Nephron (organoid): ENCODE results near the gene STAU1.
"Not testable (repeated sequence)": the region's sequence is repeated elsewhere in the genome, so short reads cannot be mapped to it uniquely, and the experiment has no call there.

Experiments used
- H3K27ac Mint-ChIP-seq, 3 experiments: 2 replicates each; pipeline ENCODE4 v1.8.0; 2020; ENCODE audit warnings: mixed read lengths in 3 of 3, mild to moderate bottlenecking in 2 of 3, moderate library complexity in 1 of 3
- H3K27me3 Mint-ChIP-seq: 2 replicates; pipeline ENCODE4 v1.8.0; 2021; ENCODE audit warnings: low read depth, mild to moderate bottlenecking, moderate library complexity, mixed read lengths
- H3K36me3 Mint-ChIP-seq: 2 replicates; pipeline ENCODE4 v1.8.0; 2020; ENCODE audit warnings: low read depth, mixed read lengths
- H3K4me1 Mint-ChIP-seq: 2 replicates; pipeline ENCODE4 v1.8.0; 2020; ENCODE audit warnings: mixed read lengths
- H3K4me3 Mint-ChIP-seq, 3 experiments: 2 replicates each; pipeline ENCODE4 v1.8.0; 2020; ENCODE audit warnings: mild to moderate bottlenecking in 3 of 3, mixed read lengths in 3 of 3, moderate library complexity in 2 of 3
- H3K9me3 Mint-ChIP-seq: 2 replicates; pipeline ENCODE4 v1.8.0; 2020; ENCODE audit warnings: mixed read lengths
- TF ChIP-seq, protein P1 (sequence below), 3 experiments: fragments of 200-600 bp; sonication (generic); IDR thresholded peaks; one replicate each; pipeline ENCODE4 v1.5.0; 2021; ENCODE audit warnings: antibody characterized with exemption in 3 of 3; ENCODE audit not compliant: unreplicated experiment in 3 of 3

The STAU1 gene

GRCh38 chr20:49225896-49226295 is 37.8 kb upstream of the STAU1 start:
- Mint-ChIP-seq H3K27ac (no peak overlapping the region), H3K4me3 (no peak overlapping the region), H3K9me3 (no peaks in the 10 kb centered on the region), H3K36me3 (peaks cover 67% of the 10 kb centered on the region), H3K27me3 (no peaks in the 10 kb centered on the region), H3K4me1 (peaks cover 21% of the 10 kb centered on the region)
- TF ChIP-seq, protein P1, sequence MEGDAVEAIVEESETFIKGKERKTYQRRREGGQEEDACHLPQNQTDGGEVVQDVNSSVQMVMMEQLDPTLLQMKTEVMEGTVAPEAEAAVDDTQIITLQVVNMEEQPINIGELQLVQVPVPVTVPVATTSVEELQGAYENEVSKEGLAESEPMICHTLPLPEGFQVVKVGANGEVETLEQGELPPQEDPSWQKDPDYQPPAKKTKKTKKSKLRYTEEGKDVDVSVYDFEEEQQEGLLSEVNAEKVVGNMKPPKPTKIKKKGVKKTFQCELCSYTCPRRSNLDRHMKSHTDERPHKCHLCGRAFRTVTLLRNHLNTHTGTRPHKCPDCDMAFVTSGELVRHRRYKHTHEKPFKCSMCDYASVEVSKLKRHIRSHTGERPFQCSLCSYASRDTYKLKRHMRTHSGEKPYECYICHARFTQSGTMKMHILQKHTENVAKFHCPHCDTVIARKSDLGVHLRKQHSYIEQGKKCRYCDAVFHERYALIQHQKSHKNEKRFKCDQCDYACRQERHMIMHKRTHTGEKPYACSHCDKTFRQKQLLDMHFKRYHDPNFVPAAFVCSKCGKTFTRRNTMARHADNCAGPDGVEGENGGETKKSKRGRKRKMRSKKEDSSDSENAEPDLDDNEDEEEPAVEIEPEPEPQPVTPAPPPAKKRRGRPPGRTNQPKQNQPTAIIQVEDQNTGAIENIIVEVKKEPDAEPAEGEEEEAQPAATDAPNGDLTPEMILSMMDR (IDR thresholded peaks at IDR 0.05; ENCODE audit: unreplicated experiment in 3 of 3), result no peak

DNA sequence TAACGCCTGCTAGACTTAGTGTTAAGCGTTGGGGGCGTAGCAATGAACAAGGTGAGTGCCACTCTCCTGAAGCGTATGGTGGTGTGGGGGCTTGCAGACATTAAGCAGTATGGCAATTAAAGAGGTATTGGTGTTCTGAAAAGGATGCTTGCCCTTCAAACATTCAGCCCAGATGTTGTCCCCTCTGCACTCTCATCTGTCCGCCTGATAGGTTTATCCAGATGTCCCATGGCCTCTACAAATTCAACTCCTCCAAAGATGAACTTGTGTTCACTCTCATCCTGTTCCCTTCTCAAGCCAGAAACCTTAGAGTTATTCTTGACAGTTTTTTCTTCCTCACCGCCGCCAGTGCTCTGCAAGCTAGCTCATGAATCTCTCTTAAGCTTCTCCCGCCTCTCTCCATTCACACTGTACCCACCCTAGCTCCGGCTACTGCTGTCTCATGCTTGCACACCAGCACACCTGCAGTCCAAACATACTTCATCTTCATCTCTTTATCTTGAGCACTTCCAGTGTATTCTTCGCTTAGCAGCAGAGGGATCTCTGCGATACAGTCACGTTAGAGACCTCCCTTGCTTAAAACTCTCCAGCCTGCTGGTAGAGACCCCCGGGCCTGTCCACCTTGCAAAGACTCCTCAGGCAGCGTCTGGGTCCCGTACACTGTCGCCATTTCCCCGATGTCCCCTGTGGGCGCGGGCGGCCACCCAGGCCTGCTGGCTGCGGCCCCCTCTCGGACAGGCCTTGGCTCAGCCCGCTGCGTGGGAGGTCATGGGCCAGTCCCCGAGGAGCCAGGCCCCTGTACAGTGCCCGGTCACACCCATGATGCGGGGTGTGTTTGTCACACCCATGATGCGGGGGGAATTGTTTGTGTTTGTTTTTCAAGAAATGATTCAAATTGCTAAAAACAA is 32.0 kb upstream of the STAU1 start:
- H3K9me3 Mint-ChIP-seq, result no peaks in the 10 kb centered on the region
- peak overlapping the region; percentile 89 to 98 (median 94) for H3K4me3 Mint-ChIP-seq
- H3K4me1 Mint-ChIP-seq, result peaks cover 22% of the 10 kb centered on the region
- peak overlapping the region; percentile 84 to 97 (median 93) for H3K27ac Mint-ChIP-seq
- H3K36me3 Mint-ChIP-seq, result peaks cover 24% of the 10 kb centered on the region
- H3K27me3 Mint-ChIP-seq, result no peaks in the 10 kb centered on the region
- TF ChIP-seq, protein P1 (IDR thresholded peaks at IDR 0.05; ENCODE audit: unreplicated experiment in 3 of 3), result no peak

- peak within 1 kb of the TSS; percentile 84 to 97 (median 93) for H3K27ac Mint-ChIP-seq
- peaks cover 22% of the 10 kb centered on the region for H3K4me1 Mint-ChIP-seq
- H3K27me3 Mint-ChIP-seq, result no peaks in the 10 kb centered on the region
- TF ChIP-seq, protein P1 (IDR thresholded peaks at IDR 0.05; ENCODE audit: unreplicated experiment in 3 of 3), result no peak
- peaks cover 16% of the 10 kb centered on the region for H3K36me3 Mint-ChIP-seq
- peak within 1 kb of the TSS; percentile 89 to 98 (median 94) for H3K4me3 Mint-ChIP-seq
- no peaks in the 10 kb centered on the region for H3K9me3 Mint-ChIP-seq
These were observed 31.2 kb upstream of the STAU1 start, which contains the start of gene DDX27 for GRCh38 chr20:49219091-49219923. Gene DDX27, plus strand, starts transcription at chr20:49219416. Its CDS starts 33 bp downstream, at chr20:49219449.

DNA sequence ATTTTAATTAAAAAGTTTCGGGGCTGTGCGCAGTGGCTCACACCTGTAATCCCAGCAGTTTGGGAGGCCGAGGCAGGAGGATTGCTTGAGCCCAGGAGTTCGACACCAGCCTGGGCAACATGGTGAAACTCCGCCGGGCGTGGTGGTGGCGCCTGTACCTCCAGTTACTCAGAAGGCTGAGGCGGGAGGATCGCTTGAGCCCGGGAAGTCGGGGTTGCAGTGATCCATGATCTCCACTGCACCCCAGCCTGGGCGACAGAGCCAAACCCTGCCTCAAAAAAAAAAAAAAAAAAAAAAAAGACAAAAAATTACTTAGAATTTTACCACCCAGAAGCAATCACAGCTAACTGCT is 30.6 kb upstream of the STAU1 start:
- peak overlapping the region; percentile 84 to 97 (median 93) for H3K27ac Mint-ChIP-seq
- H3K4me3 Mint-ChIP-seq, result peak overlapping the region; percentile 89 to 98 (median 94)
- not testable (repeated sequence) for H3K9me3 Mint-ChIP-seq, H3K27me3 Mint-ChIP-seq
- peaks cover 12% of the 10 kb centered on the region for H3K36me3 Mint-ChIP-seq
- peaks cover 22% of the 10 kb centered on the region for H3K4me1 Mint-ChIP-seq

DNA sequence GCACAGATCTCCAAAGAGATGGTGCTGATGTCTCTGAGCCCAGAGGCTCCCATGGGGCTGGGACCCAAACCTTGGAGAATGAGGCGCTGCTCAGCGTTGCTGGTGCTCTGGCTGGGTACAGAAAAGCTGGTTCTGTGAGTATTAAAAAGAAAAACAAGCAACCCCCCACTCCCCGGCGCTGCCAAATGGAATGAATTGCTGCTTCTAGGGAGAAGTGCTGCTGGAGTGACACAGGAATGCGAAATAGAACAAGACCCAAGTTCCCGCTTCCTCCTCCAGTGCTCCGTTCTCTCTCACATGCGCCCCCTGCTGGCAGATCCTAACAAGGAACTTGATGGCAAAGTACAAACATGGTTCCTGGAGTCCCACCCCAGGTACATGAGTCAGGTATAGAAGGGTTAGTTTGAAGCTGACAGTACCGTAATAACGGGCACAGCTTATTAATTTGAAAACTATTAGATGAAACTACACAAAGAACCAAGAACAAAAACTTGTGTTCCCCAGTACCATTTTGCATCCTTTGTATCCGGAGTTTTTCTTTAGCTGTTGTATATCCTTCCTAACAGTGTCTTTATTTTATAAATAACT is 29.0 kb upstream of the STAU1 start:
- peaks cover 22% of the 10 kb centered on the region for H3K4me1 Mint-ChIP-seq
- H3K4me3 Mint-ChIP-seq, result peak overlapping the region; percentile 26 to 79 (median 78)
- H3K36me3 Mint-ChIP-seq, result peaks cover 5% of the 10 kb centered on the region
- TF ChIP-seq, protein P1 (IDR thresholded peaks at IDR 0.05; ENCODE audit: unreplicated experiment in 3 of 3), result peak; percentile 76 to 86 (median 85)
- H3K27me3 Mint-ChIP-seq, result no peaks in the 10 kb centered on the region
- peak overlapping the region; percentile 83 to 92 (median 92) for H3K27ac Mint-ChIP-seq
- H3K9me3 Mint-ChIP-seq, result no peaks in the 10 kb centered on the region

- Mint-ChIP-seq H3K4me1 (peaks cover 15% of the 10 kb centered on the region), H3K9me3 (peaks cover 7% of the 10 kb centered on the region), H3K4me3 (no peak overlapping the region), H3K36me3 (no peaks in the 10 kb centered on the region), H3K27ac (no peak overlapping the region), H3K27me3 (no peaks in the 10 kb centered on the region)
- TF ChIP-seq, protein P1 (IDR thresholded peaks at IDR 0.05; ENCODE audit: unreplicated experiment in 3 of 3), result no peak
These were observed 27.1 kb upstream of the STAU1 start for GRCh38 chr20:49215232-49215631.
